BJ (cell line): ENCODE data around the gene MYO18A. TPM values are rescaled to one million over a fixed set of nuclear protein-coding genes. Genes with fewer than 3 reads are reported as not detected.

Experiments used
- CTCF ChIA-PET: fragments of 350-600 bp; formaldehyde crosslinking; extraction: SDS; loops from one replicate; lab custom pipeline; 2021; ENCODE audit warnings: antibody characterized with exemption, inconsistent platforms; lab: Yijun Ruan, JAX
- POLR2A ChIA-PET: fragments of 300-600 bp; sonication (Branson Sonifier 250); formaldehyde crosslinking; extraction: SDS; loops from one replicate; lab custom pipeline; 2021; ENCODE audit warnings: antibody characterized with exemption; lab: Charles Lee
- DNase-seq: peaks from one replicate; pipeline ENCODE4 v3.0.0-alpha.2; 2011; ENCODE audit warnings: low read depth
- H3K27me3 ChIP-seq: 2 replicates; pipeline ENCODE4 v1.6.0; 2011; ENCODE audit warnings: low read length; ENCODE audit not compliant: control insufficient read depth, insufficient read depth
- H3K36me3 ChIP-seq: 2 replicates; pipeline ENCODE4 v1.5.1; 2011; ENCODE audit warnings: low read length; ENCODE audit not compliant: control insufficient read depth, insufficient read depth
- H3K4me3 ChIP-seq: 2 replicates; pipeline ENCODE4 v1.5.1; 2011; ENCODE audit warnings: low read depth, mild to moderate bottlenecking, control low read depth, low read length
- polyA plus RNA-seq: library from polyadenylated mRNA; depleted of rRNA; stranded (reverse); fragments of >200 nt; gene quantifications from 2 replicates; pipeline ENCODE4 v1.2.3, GENCODE V29; 2011
- TF ChIP-seq, protein P1 (sequence below): IDR thresholded peaks from 2 replicates; pipeline ENCODE4 v1.5.1; 2011; ENCODE audit warnings: low read depth, mild to moderate bottlenecking, control low read depth, inconsistent platforms, low read length, moderate library complexity; ENCODE audit not compliant: insufficient read depth

The MYO18A gene
- polyA plus RNA-seq, 1 experiment, result 12.0 TPM

DNA sequence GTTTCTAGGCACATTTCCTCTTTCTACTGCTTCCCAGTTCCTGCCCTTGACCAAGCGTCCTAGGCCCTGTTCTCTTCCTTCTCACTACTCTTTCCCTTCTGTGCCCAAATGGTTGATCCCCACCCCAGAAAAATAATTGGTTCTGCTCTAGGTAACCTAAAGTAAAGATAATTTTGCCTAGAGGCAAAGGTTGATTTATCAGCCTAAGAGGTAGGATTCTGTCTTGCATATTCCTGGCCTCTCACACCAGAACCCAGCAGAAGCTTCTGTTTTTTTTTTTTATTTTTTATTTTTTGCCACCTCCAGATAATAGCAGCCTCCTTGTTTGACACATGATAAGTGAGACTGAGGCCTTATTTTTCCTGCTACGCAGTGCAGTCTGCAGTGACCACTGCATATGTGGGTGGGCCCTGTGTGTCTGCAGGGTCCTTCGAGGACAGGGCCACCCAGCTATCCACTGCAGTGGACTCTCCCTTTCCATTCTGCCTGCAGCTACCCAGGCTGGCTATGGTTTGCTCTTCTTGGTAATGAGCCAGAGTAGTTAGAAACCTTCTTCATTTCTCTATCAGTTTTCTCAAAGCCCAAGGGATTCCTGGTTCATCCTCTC lies 136.6 kb downstream of the MYO18A start:
- Histone ChIP-seq H3K4me3 (no peak overlapping the region), H3K27me3 (peaks cover 13% of the 10 kb centered on the region), H3K36me3 (no peaks in the 10 kb centered on the region)
- POLR2A ChIA-PET, result no interaction called here
- TF ChIP-seq, protein P1, sequence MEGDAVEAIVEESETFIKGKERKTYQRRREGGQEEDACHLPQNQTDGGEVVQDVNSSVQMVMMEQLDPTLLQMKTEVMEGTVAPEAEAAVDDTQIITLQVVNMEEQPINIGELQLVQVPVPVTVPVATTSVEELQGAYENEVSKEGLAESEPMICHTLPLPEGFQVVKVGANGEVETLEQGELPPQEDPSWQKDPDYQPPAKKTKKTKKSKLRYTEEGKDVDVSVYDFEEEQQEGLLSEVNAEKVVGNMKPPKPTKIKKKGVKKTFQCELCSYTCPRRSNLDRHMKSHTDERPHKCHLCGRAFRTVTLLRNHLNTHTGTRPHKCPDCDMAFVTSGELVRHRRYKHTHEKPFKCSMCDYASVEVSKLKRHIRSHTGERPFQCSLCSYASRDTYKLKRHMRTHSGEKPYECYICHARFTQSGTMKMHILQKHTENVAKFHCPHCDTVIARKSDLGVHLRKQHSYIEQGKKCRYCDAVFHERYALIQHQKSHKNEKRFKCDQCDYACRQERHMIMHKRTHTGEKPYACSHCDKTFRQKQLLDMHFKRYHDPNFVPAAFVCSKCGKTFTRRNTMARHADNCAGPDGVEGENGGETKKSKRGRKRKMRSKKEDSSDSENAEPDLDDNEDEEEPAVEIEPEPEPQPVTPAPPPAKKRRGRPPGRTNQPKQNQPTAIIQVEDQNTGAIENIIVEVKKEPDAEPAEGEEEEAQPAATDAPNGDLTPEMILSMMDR, result no peak
- no peak for DNase-seq
- CTCF ChIA-PET, result interaction anchor here (1.8 kb wide), 1 partner anchor 11 kb away, joined by 5 read pairs; no protein-coding TSS in a partner anchor

DNA sequence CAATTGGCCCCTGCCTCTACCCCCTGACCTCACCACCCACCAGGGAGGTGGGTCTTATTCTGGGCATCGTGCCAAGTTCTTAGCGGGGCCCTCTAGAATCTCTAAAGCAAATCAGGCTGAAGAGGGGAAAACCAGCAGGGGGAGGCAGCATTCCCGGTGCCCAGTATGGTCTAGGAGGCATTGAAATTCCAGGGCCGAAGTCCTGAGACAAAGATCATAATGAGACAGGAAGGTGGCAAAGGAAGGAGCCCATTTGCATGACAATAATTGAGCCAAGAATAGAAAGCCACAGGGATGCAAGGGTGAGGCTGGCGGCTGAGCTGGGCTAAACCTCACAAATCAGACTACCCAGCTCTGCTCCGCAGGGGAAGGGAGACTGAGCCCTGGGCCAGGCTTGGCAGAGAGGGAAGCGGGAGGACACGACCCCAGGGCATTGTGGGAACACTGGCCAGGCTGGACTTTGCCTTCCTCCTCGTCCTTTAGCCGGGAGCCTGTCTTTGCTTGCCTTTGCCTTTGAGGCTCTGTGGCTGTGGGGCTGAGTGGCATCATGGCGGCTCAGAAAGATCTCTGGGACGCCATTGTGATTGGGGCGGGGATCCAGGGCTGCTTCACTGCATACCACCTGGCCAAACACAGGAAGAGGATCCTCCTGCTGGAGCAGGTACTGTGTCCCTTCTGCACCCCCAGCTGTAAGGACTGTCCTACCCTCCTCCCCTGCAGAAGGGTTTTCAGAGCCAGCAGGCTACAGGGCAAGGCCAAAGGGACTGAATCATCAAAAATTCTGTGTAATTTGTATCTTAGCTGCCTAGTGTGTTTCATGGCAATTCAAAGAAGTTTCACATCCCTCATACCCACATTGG lies 137.3 kb downstream of the MYO18A start, which contains the start of gene PIPOX:
Gene PIPOX (plus strand): TSS at position 463 of the 860 bp plus-strand sequence. CDS start 85 bp downstream, at position 548.
- CTCF ChIA-PET, result interaction anchor here (1.8 kb wide), 1 partner anchor 12 kb away, joined by 5 read pairs; no protein-coding TSS in a partner anchor

DNA sequence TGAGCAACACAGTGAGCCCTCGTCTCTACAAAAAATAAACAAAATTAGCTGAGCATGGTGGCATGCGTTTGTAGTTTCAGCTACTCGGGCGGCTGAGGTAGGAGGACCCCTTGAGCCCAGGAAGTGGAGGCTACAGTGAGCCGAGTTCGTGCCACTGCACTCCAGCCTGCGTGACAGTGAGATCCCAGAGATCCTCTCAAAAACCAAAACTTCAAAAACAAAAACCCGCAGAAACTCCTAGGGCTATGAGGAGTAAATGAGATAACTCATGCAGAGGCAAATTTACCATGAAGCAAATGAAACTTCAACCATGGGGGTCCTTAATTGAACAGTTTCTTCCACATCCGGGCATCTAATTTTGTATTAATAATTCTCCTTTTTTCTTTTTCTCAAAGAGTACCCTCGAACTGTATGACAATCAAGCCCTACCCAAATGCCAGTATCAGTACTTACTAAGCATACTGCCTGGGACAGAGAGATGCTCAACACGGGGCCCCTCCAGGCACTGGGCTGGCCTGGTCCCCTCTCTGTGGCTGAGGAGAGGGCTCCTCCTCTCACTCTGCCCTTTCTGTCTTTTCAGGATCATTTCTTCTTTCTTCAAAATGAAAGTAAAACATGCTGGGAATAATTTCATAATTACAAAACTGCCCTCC lies 138.0 kb downstream of the MYO18A start:
- no peak for DNase-seq
- ChIA-PET POLR2A (no interaction called here), CTCF (interaction anchor here (1.8 kb wide), 1 partner anchor 13 kb away, joined by 5 read pairs; no protein-coding TSS in a partner anchor)
- Histone ChIP-seq H3K36me3 (no peaks in the 10 kb centered on the region), H3K4me3 (no peak overlapping the region), H3K27me3 (peaks cover 24% of the 10 kb centered on the region)
- TF ChIP-seq, protein P1, result no peak

More for the DNA sequence above, 137.3 kb downstream of the MYO18A start, which contains the start of gene PIPOX:
- DNase-seq, result no peak
- TF ChIP-seq, protein P1, result 0 out of 2 replicates have a peak, but pooled peaks have one; percentile 6
- no peaks in the 10 kb centered on the region for H3K36me3 ChIP-seq
- POLR2A ChIA-PET, result no interaction called here
- no peak within 1 kb of the TSS for H3K4me3 ChIP-seq
- peaks cover 17% of the 10 kb centered on the region for H3K27me3 ChIP-seq

DNA sequence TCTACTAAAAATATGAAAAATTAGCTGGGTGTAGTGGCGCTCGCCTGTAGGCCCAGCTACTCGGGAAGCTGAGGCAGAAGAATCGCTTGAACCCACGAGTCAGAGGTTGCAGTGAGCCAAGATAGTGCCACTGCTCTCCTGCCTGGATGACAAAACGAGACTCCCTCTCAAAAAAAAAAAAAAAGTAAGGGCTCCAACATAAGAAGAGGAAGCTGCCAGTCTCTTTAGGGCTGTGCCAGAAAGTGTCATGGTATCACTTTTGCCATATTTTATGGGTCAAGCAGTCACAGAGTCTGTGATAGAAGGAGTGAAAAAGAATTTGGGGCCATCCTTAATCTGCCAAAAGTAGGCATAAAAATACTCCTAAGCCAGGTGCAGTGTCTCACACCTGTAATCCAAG lies 138.6 kb downstream of the MYO18A start:
- H3K36me3 ChIP-seq, result no peaks in the 10 kb centered on the region
- TF ChIP-seq, protein P1, result no peak
- H3K27me3 ChIP-seq, result peaks cover 28% of the 10 kb centered on the region
- no peak for DNase-seq
- POLR2A ChIA-PET, result no interaction called here
- H3K4me3 ChIP-seq, result no peak overlapping the region
- CTCF ChIA-PET, result no interaction called here
